Cardiac fibroblast (primary cell): ENCODE results near the gene CARD11.

ENCODE experiments used
- DNase-seq, 2 donors: peaks; one replicate each; pipeline versions ENCODE4 v3.0.0 to v3.0.0-alpha.2; 2010; ENCODE audit warnings: low read depth in 2 of 2
- H3K4me3 ChIP-seq, 2 donors: replicated peaks in 1 of 2; 1 replicate in 1 of 2; 2 replicates in 1 of 2; pipeline ENCODE4 v1.5.1; 2011; ENCODE audit warnings: low read depth in 2 of 2, low read length in 2 of 2, mild to moderate bottlenecking in 2 of 2, moderate library complexity in 1 of 2
- CTCF ChIP-seq: IDR thresholded peaks from one replicate; pipeline ENCODE4 v1.5.1; 2011; ENCODE audit warnings: low read depth, mild to moderate bottlenecking, low read length, inconsistent platforms

The CARD11 gene

GRCh38 chr7:3082831-3083230 lies 39.2 kb upstream of the CARD11 start:
- TF ChIP-seq CTCF: no peak
- no peak overlapping the region for H3K4me3 ChIP-seq
- no peak for DNase-seq

GRCh38 chr7:3082386-3082785 lies 38.7 kb upstream of the CARD11 start:
- DNase-seq: no peak
- TF ChIP-seq CTCF: no peak
- H3K4me3 ChIP-seq: no peak overlapping the region

GRCh38 chr7:3080106-3080505 lies 36.4 kb upstream of the CARD11 start:
- no peak for TF ChIP-seq CTCF
- H3K4me3 ChIP-seq: no peak overlapping the region
- no peak for DNase-seq

DNA sequence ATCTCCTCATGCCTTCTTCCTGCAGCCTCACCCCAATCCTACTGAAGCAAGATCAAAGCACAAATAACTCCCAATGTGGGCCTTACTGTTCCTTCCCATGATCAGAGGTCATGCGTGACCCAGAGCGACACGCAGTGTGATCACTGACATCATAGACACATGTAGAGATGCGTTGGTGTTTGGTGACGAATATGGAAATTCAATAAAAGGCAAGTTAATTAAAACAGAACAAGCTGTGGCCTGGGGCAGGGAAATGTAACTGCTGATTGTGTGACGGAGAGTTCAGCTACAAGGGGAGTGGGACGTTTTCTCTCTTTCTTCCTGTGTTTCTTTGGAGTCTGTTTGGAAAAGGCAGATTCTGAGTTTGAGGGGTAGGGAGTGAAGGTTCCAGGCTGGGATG lies 34.8 kb upstream of the CARD11 start:
- TF ChIP-seq CTCF: no peak
- H3K4me3 ChIP-seq: no peak overlapping the region
- no peak for DNase-seq

- DNase-seq: no peak
- TF ChIP-seq CTCF: no peak
- H3K4me3 ChIP-seq: no peak overlapping the region
Observed at GRCh38 chr7:3076700-3077099, 33.0 kb upstream of the CARD11 start.

DNA sequence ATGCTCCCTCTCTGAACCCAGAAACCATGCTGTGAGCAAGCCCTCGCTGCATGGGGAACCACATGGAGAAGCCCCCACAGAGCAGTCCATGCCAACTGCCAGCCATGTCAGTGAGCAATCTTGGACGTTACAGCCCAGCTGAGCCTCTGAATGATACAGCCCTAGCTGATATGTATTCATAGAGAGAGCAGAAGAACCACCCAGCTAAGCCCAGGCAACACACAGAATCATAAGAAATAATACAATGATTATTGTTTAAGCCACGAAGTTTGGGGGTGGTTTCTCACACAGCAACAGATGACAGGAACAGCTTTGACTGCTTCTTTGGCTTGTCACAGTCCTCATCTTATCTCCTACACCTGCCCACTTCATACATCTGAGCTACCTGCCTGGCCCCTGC lies 32.5 kb upstream of the CARD11 start:
- H3K4me3 ChIP-seq: no peak overlapping the region
- DNase-seq: no peak
- TF ChIP-seq CTCF: no peak

- no peak for TF ChIP-seq CTCF
- DNase-seq: no peak
- no peak overlapping the region for H3K4me3 ChIP-seq
Observed at GRCh38 chr7:3075441-3075840, 31.8 kb upstream of the CARD11 start.
